ENCODE measurements around the gene ATG101. TPM values are rescaled to one million over a fixed set of nuclear protein-coding genes. Genes with fewer than 3 reads are reported as not detected.

Gene ATG101
- total and polyA plus RNA-seq, 4 donors, result 12.9 to 31.8 (median 29.4) TPM

GRCh38 chr12:52042706-52043385 lies 26.9 kb upstream of the ATG101 start:
- no peak for TF ChIP-seq GABPA (IDR thresholded peaks at IDR 0.05 in 1 of 2, conservative IDR thresholded peaks at IDR 0.05 in 1 of 2)
- peak; percentile 68 for TF ChIP-seq NR2F2 (IDR thresholded peaks at IDR 0.05)
- no peak for TF ChIP-seq ZBTB33 (IDR thresholded peaks at IDR 0.05)
- DNase-seq (ENCODE audit: low spot score), result no peak
- H3K27ac ChIP-seq (ENCODE audit: low read depth in 1 of 2, low read length in 2 of 2), result peak overlapping the region in 1 of 2 donors; percentile 40
- no peak overlapping the region for H3K4me3 ChIP-seq (ENCODE audit: low read depth in 1 of 3, low read length in 3 of 3)
- 89% methylated on average over 8 of the region's 8 CpGs for WGBS
- no peaks in the 10 kb centered on the region for H3K9me3 ChIP-seq (ENCODE audit: control insufficient read depth in 4 of 4, low read length in 3 of 4)
- peaks cover 0 to 6% (median 3%) of the 10 kb centered on the region in 4 donors for H3K4me1 ChIP-seq (ENCODE audit: control insufficient read depth in 4 of 4, insufficient read depth in 4 of 4, low read length in 3 of 4)
- no peaks in the 10 kb centered on the region for H3K36me3 ChIP-seq (ENCODE audit: control insufficient read depth in 4 of 4, insufficient read depth in 3 of 4, low read depth in 1 of 4, low read length in 3 of 4)
- no peak overlapping the region for H3K9ac ChIP-seq (ENCODE audit: low read depth in 1 of 2, low read length in 2 of 2)
- no peaks in the 10 kb centered on the region for H3K27me3 ChIP-seq (ENCODE audit: control insufficient read depth in 4 of 4, insufficient read depth in 4 of 4, low read length in 3 of 4)

- Histone ChIP-seq H3K27ac (ENCODE audit: low read depth in 1 of 2, low read length in 2 of 2) (peak overlapping the region; percentile 40 to 67), H3K4me3 (ENCODE audit: low read depth in 1 of 3, low read length in 3 of 3) (no peak overlapping the region), H3K9me3 (ENCODE audit: control insufficient read depth in 4 of 4, low read length in 3 of 4) (no peaks in the 10 kb centered on the region), H3K4me1 (ENCODE audit: control insufficient read depth in 4 of 4, insufficient read depth in 4 of 4, low read length in 3 of 4) (peaks cover 0 to 6% (median 3%) of the 10 kb centered on the region in 4 donors), H3K36me3 (ENCODE audit: control insufficient read depth in 4 of 4, insufficient read depth in 3 of 4, low read depth in 1 of 4, low read length in 3 of 4) (no peaks in the 10 kb centered on the region), H3K27me3 (ENCODE audit: control insufficient read depth in 4 of 4, insufficient read depth in 4 of 4, low read length in 3 of 4) (no peaks in the 10 kb centered on the region), H3K9ac (ENCODE audit: low read depth in 1 of 2, low read length in 2 of 2) (no peak overlapping the region)
- no peak for DNase-seq (ENCODE audit: low spot score)
- no peak for TF ChIP-seq TAF1 (conservative IDR thresholded peaks at IDR 0.05)
- no peak for TF ChIP-seq ATF3 (IDR thresholded peaks at IDR 0.05)
- TF ChIP-seq FOXA2 (IDR thresholded peaks at IDR 0.05), result no peak
- TF ChIP-seq FOXA1 (IDR thresholded peaks at IDR 0.05), result no peak
- no peak for TF ChIP-seq NR2F2 (IDR thresholded peaks at IDR 0.05)
- no peak for TF ChIP-seq SP1 (IDR thresholded peaks at IDR 0.05)
- no peak for TF ChIP-seq GABPA (IDR thresholded peaks at IDR 0.05 in 1 of 2, conservative IDR thresholded peaks at IDR 0.05 in 1 of 2)
- WGBS, result 76% methylated on average over 21 of the region's 21 CpGs
Measured at GRCh38 chr12:52043386-52044212, 26.2 kb upstream of the ATG101 start.

GRCh38 chr12:52044292-52044983 lies 25.3 kb upstream of the ATG101 start:
- H3K4me1 ChIP-seq (ENCODE audit: control insufficient read depth in 4 of 4, insufficient read depth in 4 of 4, low read length in 3 of 4), result peaks cover 0 to 6% (median 4%) of the 10 kb centered on the region in 4 donors

More at GRCh38 chr12:52044292-52044983, 25.3 kb upstream of the ATG101 start:
- 48% methylated on average over 18 of the region's 18 CpGs for WGBS
- Histone ChIP-seq H3K27ac (ENCODE audit: low read depth in 1 of 2, low read length in 2 of 2) (peak overlapping the region; percentile 62 to 67), H3K36me3 (ENCODE audit: control insufficient read depth in 4 of 4, insufficient read depth in 3 of 4, low read depth in 1 of 4, low read length in 3 of 4) (no peaks in the 10 kb centered on the region), H3K4me3 (ENCODE audit: low read depth in 1 of 3, low read length in 3 of 3) (no peak overlapping the region), H3K9me3 (ENCODE audit: control insufficient read depth in 4 of 4, low read length in 3 of 4) (no peaks in the 10 kb centered on the region), H3K9ac (ENCODE audit: low read depth in 1 of 2, low read length in 2 of 2) (no peak overlapping the region), H3K27me3 (ENCODE audit: control insufficient read depth in 4 of 4, insufficient read depth in 4 of 4, low read length in 3 of 4) (no peaks in the 10 kb centered on the region)
- TF ChIP-seq YY1 (IDR thresholded peaks at IDR 0.05) (peak; percentile 22), HNF4A (conservative IDR thresholded peaks at IDR 0.05) (peak in 1 of 2 donors; percentile 23), GABPA (IDR thresholded peaks at IDR 0.05 in 1 of 2, conservative IDR thresholded peaks at IDR 0.05 in 1 of 2) (no peak), SP1 (IDR thresholded peaks at IDR 0.05) (peak; percentile 12), CTCF (IDR thresholded peaks at IDR 0.05; ENCODE audit: low read depth, low read length, missing input control) (no peak)
- no peak for DNase-seq (ENCODE audit: low spot score)

All from liver (tissue), 9 donors.